ENCODE results near the gene CFAP91. TPM values are rescaled to one million over a fixed set of nuclear protein-coding genes. Genes with fewer than 3 reads are reported as not detected.

The CFAP91 gene
- total RNA-seq, 2 experiments from 2014 or later: not detected

- ChIA-PET CTCF (interaction anchor here (2.1 kb wide), 1 partner anchor 21 kb away, joined by 7 read pairs; no protein-coding TSS in a partner anchor), POLR2A (interaction anchor here (0.6 kb wide), 1 partner anchor 33 kb away, joined by 3 read pairs; no protein-coding TSS in a partner anchor)
- no peak for TF ChIP-seq CTCF (IDR thresholded peaks at IDR 0.05)
- Mint-ChIP-seq H3K27me3 (no peaks in the 10 kb centered on the region), H3K4me1 (ENCODE audit: low read depth) (peaks cover 4% of the 10 kb centered on the region), H3K27ac (no peak overlapping the region), H3K36me3 (ENCODE audit: low read depth) (peaks cover 2% of the 10 kb centered on the region), H3K9me3 (no peaks in the 10 kb centered on the region), H3K4me3 (no peak overlapping the region)
- ATAC-seq (no peak), DNase-seq (no peak)
- intact Hi-C loops (cut with micrococcal nuclease): no loop called here
These were observed 43.1 kb upstream of the CFAP91 start for GRCh38 chr3:119659606-119660291.

GRCh38 chr3:119660474-119661440 is 42.1 kb upstream of the CFAP91 start, which contains the start of gene POPDC2:
POPDC2 (minus strand) TSS chr3:119660589; CDS start chr3:119660423, 166 bp downstream.
- DNase-seq (no peak), ATAC-seq (no peak)
- no peaks in the 10 kb centered on the region for H3K27me3 Mint-ChIP-seq
- H3K4me1 Mint-ChIP-seq (ENCODE audit: low read depth): peaks cover 6% of the 10 kb centered on the region
- intact Hi-C loops (cut with micrococcal nuclease): no loop called here
- no peaks in the 10 kb centered on the region for H3K9me3 Mint-ChIP-seq
- CTCF ChIA-PET: no interaction called here
- H3K36me3 Mint-ChIP-seq (ENCODE audit: low read depth): peaks cover 2% of the 10 kb centered on the region
- no peak for TF ChIP-seq CTCF (IDR thresholded peaks at IDR 0.05)
- no peak within 1 kb of the TSS for H3K4me3 Mint-ChIP-seq
- POLR2A ChIA-PET: interaction anchor here (0.7 kb wide), 1 partner anchor 12 kb away, joined by 3 read pairs; no protein-coding TSS in a partner anchor
- no peak within 1 kb of the TSS for H3K27ac Mint-ChIP-seq

- H3K27ac Mint-ChIP-seq: no peak overlapping the region
- ChIA-PET POLR2A (interaction anchor here (1.6 kb wide), 1 partner anchor 14 kb away, joined by 4 read pairs; the partner anchor contains the start of gene COX17), CTCF (interaction anchor here (1.1 to 1.8 kb wide), 2 partner anchors 9 to 14 kb away, joined by 3 to 5 read pairs; no protein-coding TSS in a partner anchor)
These were observed 40.0 kb upstream of the CFAP91 start for GRCh38 chr3:119662604-119663373.

GRCh38 chr3:119663885-119664284 is 38.9 kb upstream of the CFAP91 start:
- Mint-ChIP-seq H3K4me3 (no peak overlapping the region), H3K27me3 (no peaks in the 10 kb centered on the region), H3K36me3 (ENCODE audit: low read depth) (peaks cover 8% of the 10 kb centered on the region), H3K4me1 (ENCODE audit: low read depth) (peaks cover 6% of the 10 kb centered on the region), H3K9me3 (no peaks in the 10 kb centered on the region), H3K27ac (no peak overlapping the region)
- DNase-seq (no peak), ATAC-seq (no peak)
- POLR2A ChIA-PET: interaction anchor here (1.2 to 2.6 kb wide), 2 partner anchors 13 to 14 kb away, joined by 3 to 10 read pairs; partner anchors contain the start of gene COX17
- TF ChIP-seq CTCF (IDR thresholded peaks at IDR 0.05): no peak
- CTCF ChIA-PET: interaction anchor here (1.4 kb wide), 1 partner anchor 12 kb away, joined by 6 read pairs; no protein-coding TSS in a partner anchor
- intact Hi-C loops (cut with micrococcal nuclease): no loop called here

More at GRCh38 chr3:119662604-119663373, 40.0 kb upstream of the CFAP91 start:
- H3K27me3 Mint-ChIP-seq: no peaks in the 10 kb centered on the region
- DNase-seq (no peak), ATAC-seq (no peak)
- peaks cover 9% of the 10 kb centered on the region for H3K4me1 Mint-ChIP-seq (ENCODE audit: low read depth)
- peaks cover 7% of the 10 kb centered on the region for H3K36me3 Mint-ChIP-seq (ENCODE audit: low read depth)
- no peak for TF ChIP-seq CTCF (IDR thresholded peaks at IDR 0.05)
- intact Hi-C loops (cut with micrococcal nuclease): no loop called here
- H3K4me3 Mint-ChIP-seq: no peak overlapping the region
- H3K9me3 Mint-ChIP-seq: no peaks in the 10 kb centered on the region

All from activated CD8-positive, alpha-beta T cell treated with anti-CD3 and anti-CD28 coated beads for 36 hours (primary cell).